HG03469 (cell line): Measurements from ENCODE around the gene ACOX1.

Experiments
- ATAC-seq: cut with Tn5 transposase; IDR thresholded peaks from one replicate; pipeline ENCODE4 v1.9.1; 2021; ENCODE audit warnings: mild to moderate bottlenecking, moderate library complexity, moderate number of reproducible peaks; ENCODE audit not compliant: unreplicated experiment

ACOX1 gene

GRCh38 chr17:75978938-75979704 is at the start of gene ACOX1, which contains the start of gene TEN1:
Gene ACOX1, minus strand, starts transcription at chr17:75979166. Its CDS starts 93 bp downstream, at chr17:75979073.
Gene TEN1, plus strand, starts transcription at chr17:75979240. Its CDS starts 6,953 bp downstream, at chr17:75986193.
- peak; percentile 49 for ATAC-seq

GRCh38 chr17:76027159-76027839 is 48.3 kb upstream of the ACOX1 start, which contains the start of gene EVPL:
Gene EVPL, minus strand, starts transcription at chr17:76027306. Its CDS starts 108 bp downstream, at chr17:76027198.
- no peak for ATAC-seq

GRCh38 chr17:76026714-76027158 is 47.8 kb upstream of the ACOX1 start:
- ATAC-seq = no peak

GRCh38 chr17:76025294-76025693 is 46.3 kb upstream of the ACOX1 start:
- ATAC-seq = no peak

GRCh38 chr17:76024353-76024752 is 45.4 kb upstream of the ACOX1 start:
- no peak for ATAC-seq

- no peak for ATAC-seq
Measured at GRCh38 chr17:76023900-76024237, 44.9 kb upstream of the ACOX1 start.

- no peak for ATAC-seq
Measured at GRCh38 chr17:76022973-76023899, 44.3 kb upstream of the ACOX1 start.

GRCh38 chr17:76022285-76022684 is 43.3 kb upstream of the ACOX1 start:
- ATAC-seq = no peak

GRCh38 chr17:76019833-76020467 is 41.0 kb upstream of the ACOX1 start:
- ATAC-seq = no peak

GRCh38 chr17:76018801-76019200 is 39.8 kb upstream of the ACOX1 start:
- ATAC-seq = no peak

- no peak for ATAC-seq
Measured at GRCh38 chr17:76018340-76018680, 39.3 kb upstream of the ACOX1 start.

GRCh38 chr17:76017481-76018339 is 38.7 kb upstream of the ACOX1 start:
- ATAC-seq = no peak

GRCh38 chr17:76014925-76015261 is 35.9 kb upstream of the ACOX1 start:
- ATAC-seq = no peak

- no peak for ATAC-seq
Measured at GRCh38 chr17:76014100-76014924, 35.3 kb upstream of the ACOX1 start.

- ATAC-seq = no peak
Measured at GRCh38 chr17:76013377-76013932, 34.5 kb upstream of the ACOX1 start.

- no peak for ATAC-seq
Measured at GRCh38 chr17:76011951-76012350, 33.0 kb upstream of the ACOX1 start.

- no peak for ATAC-seq
Measured at GRCh38 chr17:76009969-76010661, 31.1 kb upstream of the ACOX1 start.

GRCh38 chr17:76009447-76009846 is 30.5 kb upstream of the ACOX1 start:
- no peak for ATAC-seq
